ENCODE results near the gene BRD1.

DNA sequence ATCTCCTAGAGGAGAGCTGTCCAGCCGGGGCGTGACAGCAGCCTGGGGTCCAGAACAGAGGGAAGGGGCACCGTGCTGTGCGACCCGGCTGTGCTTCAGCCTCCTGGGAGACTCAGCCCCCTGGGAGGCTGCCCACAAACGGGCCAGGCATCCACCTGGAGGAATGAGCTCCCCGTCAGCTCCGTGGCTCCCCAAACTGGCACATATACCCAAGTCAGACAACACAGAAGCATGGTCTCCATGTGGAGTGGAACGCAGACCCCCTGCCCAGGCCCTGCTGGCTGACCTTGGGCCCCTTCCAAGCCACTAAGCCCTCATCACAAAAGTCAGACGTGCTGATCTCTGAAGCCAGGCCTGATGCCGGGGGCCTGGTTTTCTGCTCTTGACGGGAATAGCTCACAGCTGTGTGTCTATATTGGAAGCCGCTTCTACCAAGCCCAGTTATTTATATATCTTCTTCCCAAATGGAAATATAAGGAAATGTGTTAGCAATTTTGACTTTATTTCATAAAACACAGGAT lies 91.7 kb downstream of the BRD1 start:
- TF ChIP-seq CTCF (IDR thresholded peaks at IDR 0.05; ENCODE audit: insufficient read depth, low read depth, low read length) (no peak), EZH2 (IDR thresholded peaks at IDR 0.05; ENCODE audit: insufficient read depth, low read length) (no peak)

Data from astrocyte (in vitro differentiated cells and primary cell).